HepG2 (cell line): Measurements from ENCODE around the gene ZNF331. TPM values are rescaled to one million over a fixed set of nuclear protein-coding genes. Genes with fewer than 3 reads are reported as not detected.

Experiments used
- ATAC-seq: fragments of 200-7000 bp; cut with Tn5 transposase; 3 replicates; pipeline ENCODE4 v1.9.1; 2020; ENCODE audit warnings: mild to moderate bottlenecking, moderate library complexity
- BruUV-seq: library from RNA; stranded (reverse); fragments of 400-500 nt; replicated peaks from 2 replicates; lab custom pipeline; 2021; lab: Mats Ljungman, UMichigan
- CTCF ChIA-PET: fragments of 300-600 bp; formaldehyde crosslinking; extraction: SDS; loops from one replicate; lab custom pipeline; 2021; ENCODE audit warnings: low total read pairs, inconsistent platforms, low intra/inter-chr PET ratio; lab: Yijun Ruan, JAX
- POLR2A ChIA-PET: fragments of 350-600 bp; sonication (Branson Sonifier 250); formaldehyde crosslinking; loops from one replicate; lab custom pipeline; 2020; ENCODE audit warnings: antibody characterized with exemption, inconsistent platforms; lab: Yijun Ruan, JAX
- DNase-seq: peaks from one replicate; pipeline ENCODE4 v3.0.0-alpha.2; 2015; ENCODE audit warnings: low spot score
- FAIRE-seq: peaks from 3 replicates; lab custom pipeline; 2011; peaks lifted over from hg19 to GRCh38; lab: Jason Lieb, UNC
- H2AFZ ChIP-seq: one replicate; pipeline ENCODE4 v1.6.1; 2011; ENCODE audit warnings: low read length, inconsistent platforms
- H3K27ac ChIP-seq: fragments of 300-600 bp; 3 replicates; pipeline ENCODE4 v1.8.0; 2011; ENCODE audit warnings: mixed run types, mild to moderate bottlenecking, mixed read lengths, low read length, inconsistent platforms; ENCODE audit not compliant: insufficient read depth; ENCODE audit errors: extremely low read length
- H3K27me3 ChIP-seq, 2 experiments: fragments of 200-600 bp in 1 of 2; 2 replicates in 1 of 2; 3 replicates in 1 of 2; pipeline versions ENCODE4 v1.6.0 to v1.8.0; 2011; ENCODE audit warnings: low read length in 2 of 2, mild to moderate bottlenecking in 2 of 2, moderate library complexity in 2 of 2, inconsistent platforms in 1 of 2; ENCODE audit not compliant: insufficient read depth in 2 of 2, control insufficient read depth in 1 of 2
- H3K36me3 ChIP-seq, 2 experiments: fragments of 200-600 bp in 1 of 2; replicated peaks in 1 of 2; 2 replicates in 1 of 2; 3 replicates in 1 of 2; pipeline versions ENCODE4 v1.5.1 to v1.8.0; 2011; ENCODE audit warnings: low read length in 2 of 2, inconsistent platforms in 1 of 2; ENCODE audit not compliant: insufficient read depth in 2 of 2, control insufficient read depth in 1 of 2
- H3K4me1 ChIP-seq: 2 replicates; pipeline ENCODE4 v1.5.1; 2012; ENCODE audit warnings: low read length, inconsistent platforms; ENCODE audit not compliant: insufficient read depth
- H3K4me2 ChIP-seq: 2 replicates; pipeline ENCODE4 v1.6.0; 2011; ENCODE audit warnings: low read depth, low read length, inconsistent platforms
- H3K4me3 ChIP-seq, 3 experiments: fragments of 200-600 bp in 1 of 3; sonication (generic), shearing (Covaris generic) in 1 of 3; replicated peaks in 1 of 3; 2 replicates each; pipeline ENCODE4 v1.5.1; 2011 to 2016; ENCODE audit warnings: low read length in 3 of 3, inconsistent platforms in 2 of 3, low read depth in 2 of 3, mild to moderate bottlenecking in 2 of 3, control low read depth in 1 of 3, mixed read lengths in 1 of 3; ENCODE audit not compliant: insufficient read depth in 1 of 3
- H3K79me2 ChIP-seq: one replicate; pipeline ENCODE4 v1.6.1; 2011; ENCODE audit warnings: low read length, inconsistent platforms; ENCODE audit not compliant: insufficient read depth
- H3K9ac ChIP-seq: 2 replicates; pipeline ENCODE4 v1.6.0; 2011; ENCODE audit warnings: mild to moderate bottlenecking, low read depth, low read length, inconsistent platforms; ENCODE audit not compliant: insufficient read depth
- H3K9me3 ChIP-seq: 2 replicates; pipeline ENCODE4 v1.5.1; 2012; ENCODE audit warnings: mild to moderate bottlenecking, low read length
- H4K20me1 ChIP-seq: 2 replicates; pipeline ENCODE4 v1.6.0; 2011; ENCODE audit warnings: inconsistent platforms, mild to moderate bottlenecking, low read length, moderate library complexity; ENCODE audit not compliant: insufficient read depth
- HNF1B ChIP-seq: sonication (generic); formaldehyde crosslinking; IDR thresholded peaks from 2 replicates; pipeline ENCODE4 v1.5.1; 2020; ENCODE audit warnings: mild to moderate bottlenecking, moderate library complexity, missing genetic modification reagents
- HOXA7 ChIP-seq: sonication (generic); formaldehyde crosslinking; IDR thresholded peaks from 2 replicates; pipeline ENCODE4 v1.8.1; 2022; ENCODE audit warnings: mild to moderate bottlenecking, missing genetic modification reagents, moderate library complexity
- JUN ChIP-seq: sonication (generic); formaldehyde crosslinking; IDR thresholded peaks from 2 replicates; pipeline ENCODE4 v1.4.0; 2020; ENCODE audit warnings: mild to moderate bottlenecking, missing genetic modification reagents
- MAZ ChIP-seq, 2 experiments: sonication (generic) in 1 of 2; formaldehyde crosslinking in 1 of 2; IDR thresholded peaks; 2 replicates each; pipeline versions ENCODE4 v1.5.0 to v1.6.1; 2012 to 2020; ENCODE audit warnings: low read depth in 2 of 2, mild to moderate bottlenecking in 2 of 2, borderline replicate concordance in 1 of 2, improper control_type of control experiment in 1 of 2, low read length in 1 of 2, missing genetic modification reagents in 1 of 2, moderate library complexity in 1 of 2
- NFIC ChIP-seq: IDR thresholded peaks from 2 replicates; pipeline ENCODE4 v1.6.1; 2012; ENCODE audit warnings: mild to moderate bottlenecking, low read length, inconsistent platforms
- ZNF572 ChIP-seq: sonication (generic); formaldehyde crosslinking; IDR thresholded peaks from 2 replicates; pipeline ENCODE4 v1.5.1; 2020; ENCODE audit warnings: mild to moderate bottlenecking, missing genetic modification reagents
- ZNF687 ChIP-seq: sonication (generic); formaldehyde crosslinking; IDR thresholded peaks from 2 replicates; pipeline ENCODE4 v1.5.1; 2020; ENCODE audit warnings: mild to moderate bottlenecking, missing genetic modification reagents, moderate library complexity
- ZNF768 ChIP-seq: sonication (generic); formaldehyde crosslinking; IDR thresholded peaks from 2 replicates; pipeline ENCODE4 v1.4.0; 2020; ENCODE audit warnings: missing genetic modification reagents
- ZNF790 ChIP-seq: sonication (generic); formaldehyde crosslinking; IDR thresholded peaks from 2 replicates; pipeline ENCODE4 v1.8.0; 2022; ENCODE audit warnings: missing genetic modification reagents, mild to moderate bottlenecking, borderline replicate concordance
- WGBS: methylation state at CpG from one replicate; pipeline ENCODE4 v1.1.6; 2017; ENCODE audit warnings: low lambda C conversion rate; 5-methylcytosine and 5-hydroxymethylcytosine counted together
- in situ Hi-C: cut with HindIII; loops from 2 replicates; pipeline ENCODE4 v1.10.0; 2017; ENCODE audit warnings: low pct_unique_long_range_greater_than_20kb; ENCODE audit not compliant: extremely low pct_ligation_motif_present
- intact Hi-C: fragments of 100-400 bp; cut with micrococcal nuclease; formaldehyde crosslinking; loops from one replicate; pipeline ENCODE4 v1.10.0; 2022; ENCODE audit not compliant: unreplicated experiment
- polyA plus RNA-seq, 8 experiments: library from polyadenylated mRNA; depleted of rRNA in 3 of 8; stranded (reverse) in 7 of 8; unstranded in 1 of 8; fragments of >200 nt; fragmentation: Illumina TruSeq in 4 of 8; extraction: Trizol in 4 of 8; gene quantifications; 2 replicates each; pipeline versions ENCODE4 v1.2.1 to v1.2.3, GENCODE V29; 2011 to 2016; ENCODE audit warnings: low read depth in 4 of 8, missing spikeins in 1 of 8, mixed read lengths in 1 of 8; ENCODE audit not compliant: insufficient read depth in 1 of 8
- total RNA-seq, 5 experiments: library from RNA; depleted of rRNA; stranded (reverse); fragments of >200 nt; fragmentation: Illumina TruSeq; extraction: Trizol; gene quantifications; 2 replicates each; pipeline ENCODE4 v1.2.3, GENCODE V29; 2016; ENCODE audit warnings: low read depth in 1 of 5

The ZNF331 gene
- total and polyA plus RNA-seq, 2 of the 13 experiments (the other 11 are each of a cell fraction or from before 2014, with no cell fraction given), result 8.2 to 13.3 TPM

- Histone ChIP-seq H3K4me1 (peaks cover 56% of the 10 kb centered on the region), H3K9ac (peak overlapping the region; percentile 57; the same call in 1 of the 2 replicates), H3K4me2 (no peak overlapping the region), H3K36me3 (peaks cover 0 to 6% of the 10 kb centered on the region in 2 experiments; a peak in 1 of 5 replicates)
- ChIA-PET CTCF (no interaction called here), POLR2A (interaction anchor here (1.3 kb wide), 1 partner anchor 10 kb away, joined by 5 read pairs; no protein-coding TSS in a partner anchor)
- intact Hi-C loops, result no loop called here
- 100% methylated on average over 8 of the region's 8 CpGs for WGBS
- TF ChIP-seq HNF1B (peak; percentile 55), MAZ (IDR thresholded peaks at IDR 0.05; ENCODE audit: borderline replicate concordance, low read depth, low read length) (no peak), MAZ (CRISPR knock-in tag; IDR thresholded peaks at IDR 0.05; ENCODE audit: low read depth) (0 out of 2 replicates have a peak, but pooled peaks have one; percentile 1), ZNF687 (CRISPR knock-in tag) (peak; percentile 67), ZNF790 (CRISPR knock-in tag) (no peak), ZNF572 (CRISPR knock-in tag) (0 out of 2 replicates have a peak, but pooled peaks have one; percentile 37), NFIC (no peak), JUN (CRISPR knock-in tag) (no peak), HOXA7 (CRISPR knock-in tag) (0 out of 2 replicates have a peak, but pooled peaks have one; percentile 32), ZNF768 (CRISPR knock-in tag) (no peak)
- TF ChIP-seq, all 625 proteins: peak for 5
- ATAC-seq (no peak), FAIRE-seq (no peak), DNase-seq (no peak)
- Histone ChIP-seq H3K27ac (peak overlapping the region; percentile 89), H3K9me3 (peaks cover 7% of the 10 kb centered on the region), H3K4me3 (no peak overlapping the region), H2AFZ (no peak overlapping the region), H3K27me3 (no peaks in the 10 kb centered on the region), H3K79me2 (no peaks in the 10 kb centered on the region), H4K20me1 (no peaks in the 10 kb centered on the region)
- in situ Hi-C loops, result no loop called here
- BruUV-seq, result no TSS peak
These were observed 7.3 kb upstream of the ZNF331 start for GRCh38 chr19:53530622-53531021.
